Measurements from ENCODE around the gene NBR1. TPM values are rescaled to one million over a fixed set of nuclear protein-coding genes. Genes with fewer than 3 reads are reported as not detected.

Gene NBR1
- total and polyA plus RNA-seq, 2 experiments from 2014 or later, result 12.6 to 36.8 TPM

GRCh38 chr17:43134774-43135453 is 36.1 kb upstream of the NBR1 start:
- H3K27me3 ChIP-seq (ENCODE audit: insufficient read depth), result no peaks in the 10 kb centered on the region
- no peaks in the 10 kb centered on the region for H4K20me1 ChIP-seq (replicated peaks; ENCODE audit: insufficient read depth)
- H3K79me2 ChIP-seq (replicated peaks; ENCODE audit: insufficient read depth), result no peaks in the 10 kb centered on the region
- TF ChIP-seq REST (IDR thresholded peaks at IDR 0.05; ENCODE audit: unreplicated experiment) (no peak), ZNF462 (CRISPR knock-in tag; IDR thresholded peaks at IDR 0.05) (no peak), STAT1 (IDR thresholded peaks at IDR 0.05; ENCODE audit: unreplicated experiment) (no peak), POLR2AphosphoS5 (IDR thresholded peaks at IDR 0.05; ENCODE audit: low read depth) (no peak), JUNB (IDR thresholded peaks at IDR 0.05; ENCODE audit: unreplicated experiment) (no peak), ETS1 (IDR thresholded peaks at IDR 0.05) (no peak), ZNF331 (CRISPR knock-in tag; IDR thresholded peaks at IDR 0.05; ENCODE audit: low read depth) (no peak), ZNF114 (CRISPR knock-in tag; IDR thresholded peaks at IDR 0.05) (no peak), CREB1 (CRISPR knock-in tag; IDR thresholded peaks at IDR 0.05; ENCODE audit: low read depth) (no peak)
- H3K27ac Mint-ChIP-seq, result no peak overlapping the region
- no peak overlapping the region for H3K4me3 Mint-ChIP-seq
- 0 out of 2 replicates have a peak, but pooled peaks cover 2% of the 10 kb centered on the region for H3F3A ChIP-seq (replicated peaks; ENCODE audit: low read depth)
- H2AFZ ChIP-seq, result no peak overlapping the region
- no peaks in the 10 kb centered on the region for H3K9me2 ChIP-seq (ENCODE audit: insufficient read depth)
- no peak overlapping the region for H3K4me3 ChIP-seq
- DNase-seq (ENCODE audit: low spot score) (peak; percentile 50), ATAC-seq (peak; percentile 83)
- H3K4me1 Mint-ChIP-seq, result peaks cover 5% of the 10 kb centered on the region; the same call in 2 of the 3 replicates
- peaks cover 49% of the 10 kb centered on the region for H3K36me3 Mint-ChIP-seq (ENCODE audit: low read depth)
- H3K27me3 Mint-ChIP-seq (ENCODE audit: insufficient read depth, low read depth, poor library complexity), result peaks cover 2% of the 10 kb centered on the region
- peaks cover 17% of the 10 kb centered on the region; the same call in 2 of the 3 replicates for H3K9me3 Mint-ChIP-seq
- H3K36me3 ChIP-seq (ENCODE audit: insufficient read depth), result no peaks in the 10 kb centered on the region
- H3K4me2 ChIP-seq, result no peak overlapping the region
- H3K27ac ChIP-seq (ENCODE audit: low read depth), result no peak overlapping the region
- H3K4me1 ChIP-seq (ENCODE audit: insufficient read depth), result no peaks in the 10 kb centered on the region

All from GM23338 (cell line).